Glomerular visceral epithelial cell (primary cell): Measurements from ENCODE around the gene PEX7.
"Not testable (repeated sequence)": the region's sequence is repeated elsewhere in the genome, so short reads cannot be mapped to it uniquely, and the experiment has no call there.

ENCODE experiments used
- DNase-seq: peaks from one replicate; pipeline ENCODE4 v3.0.0-alpha.2; 2016; ENCODE audit errors: extremely low spot score

Gene PEX7

DNA sequence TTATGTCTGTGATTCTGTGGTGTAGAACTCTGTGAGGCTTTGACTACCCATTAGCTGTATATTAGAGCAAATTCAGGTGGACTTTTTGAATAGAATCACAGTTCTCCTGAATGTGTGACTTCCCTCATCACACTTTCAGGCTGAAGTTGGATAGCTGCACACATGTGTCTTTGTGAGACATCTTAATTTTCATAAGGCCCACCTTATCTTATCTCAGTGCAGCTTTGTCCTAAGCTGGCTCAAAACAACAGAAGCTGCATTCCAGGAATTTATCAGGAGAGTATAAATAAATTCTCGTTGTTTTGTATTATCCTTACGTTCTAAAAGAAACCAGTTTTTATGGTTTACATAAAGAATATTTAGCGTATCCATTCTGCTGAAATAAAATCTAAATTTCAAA lies 73.5 kb downstream of the PEX7 start:
- DNase-seq, result no peak

DNA sequence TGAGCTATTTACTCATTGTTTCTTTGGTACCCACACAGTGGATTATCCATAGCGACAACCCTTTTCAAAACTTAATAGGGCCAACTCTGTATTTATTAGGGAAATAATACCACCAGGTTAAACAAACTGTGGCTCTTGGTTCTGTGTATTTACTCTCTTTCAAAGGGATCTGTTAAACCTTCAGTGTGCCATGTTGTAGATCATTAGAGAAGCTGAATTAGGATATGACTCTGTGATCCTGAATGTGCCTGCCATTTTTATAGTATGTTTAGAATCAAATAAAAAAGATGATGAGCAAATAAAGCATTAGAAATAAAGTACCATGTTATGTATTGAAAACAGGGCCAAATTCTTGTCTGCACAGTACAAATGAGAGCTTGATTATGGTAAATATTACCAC lies 74.7 kb downstream of the PEX7 start:
- no peak for DNase-seq

- no peak for DNase-seq
These were observed 78.9 kb downstream of the PEX7 start for GRCh38 chr6:136901212-136901784.

- DNase-seq, result not testable (repeated sequence)
These were observed 82.1 kb downstream of the PEX7 start for GRCh38 chr6:136904477-136904876.

DNA sequence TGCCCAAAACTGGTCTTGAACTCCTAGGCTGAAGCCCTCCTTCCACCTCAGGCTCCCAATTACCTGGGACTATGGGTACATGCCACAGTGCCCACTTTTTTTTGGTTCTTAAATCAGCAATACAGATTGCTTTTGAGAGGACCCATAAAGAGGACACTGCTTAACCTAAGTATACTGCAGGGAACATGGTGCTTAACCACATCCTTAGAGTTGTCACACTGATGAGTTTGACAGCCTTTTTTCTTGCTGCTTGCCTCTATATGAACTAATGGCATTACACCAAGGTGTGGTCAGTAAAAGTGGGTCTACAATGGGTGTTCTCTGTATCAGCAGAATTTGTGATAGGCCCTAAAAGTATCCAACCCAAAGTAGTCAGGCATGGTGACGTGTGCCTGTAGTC lies 92.6 kb downstream of the PEX7 start:
- DNase-seq, result no peak

- no peak for DNase-seq
These were observed 96.3 kb downstream of the PEX7 start for GRCh38 chr6:136918706-136919105.

DNA sequence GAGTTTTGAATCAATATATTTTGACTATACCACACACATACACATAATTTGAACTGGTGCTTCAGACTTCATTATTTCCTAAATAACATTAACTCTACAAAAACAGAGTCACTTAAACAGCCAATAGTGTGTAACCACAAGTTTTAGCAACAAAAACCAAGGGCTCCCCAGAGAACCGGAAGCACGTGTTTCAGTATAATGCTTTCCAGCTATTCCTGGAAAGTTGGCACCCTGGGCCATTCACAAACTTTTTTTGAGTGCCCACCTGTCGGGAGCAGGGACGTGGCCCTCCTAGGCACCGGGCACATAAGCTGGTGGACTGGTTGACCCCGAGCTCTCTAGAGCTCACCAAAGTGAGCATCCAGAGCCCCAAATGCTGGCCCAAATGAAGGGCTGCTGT lies 97.8 kb downstream of the PEX7 start:
- DNase-seq, result no peak

DNA sequence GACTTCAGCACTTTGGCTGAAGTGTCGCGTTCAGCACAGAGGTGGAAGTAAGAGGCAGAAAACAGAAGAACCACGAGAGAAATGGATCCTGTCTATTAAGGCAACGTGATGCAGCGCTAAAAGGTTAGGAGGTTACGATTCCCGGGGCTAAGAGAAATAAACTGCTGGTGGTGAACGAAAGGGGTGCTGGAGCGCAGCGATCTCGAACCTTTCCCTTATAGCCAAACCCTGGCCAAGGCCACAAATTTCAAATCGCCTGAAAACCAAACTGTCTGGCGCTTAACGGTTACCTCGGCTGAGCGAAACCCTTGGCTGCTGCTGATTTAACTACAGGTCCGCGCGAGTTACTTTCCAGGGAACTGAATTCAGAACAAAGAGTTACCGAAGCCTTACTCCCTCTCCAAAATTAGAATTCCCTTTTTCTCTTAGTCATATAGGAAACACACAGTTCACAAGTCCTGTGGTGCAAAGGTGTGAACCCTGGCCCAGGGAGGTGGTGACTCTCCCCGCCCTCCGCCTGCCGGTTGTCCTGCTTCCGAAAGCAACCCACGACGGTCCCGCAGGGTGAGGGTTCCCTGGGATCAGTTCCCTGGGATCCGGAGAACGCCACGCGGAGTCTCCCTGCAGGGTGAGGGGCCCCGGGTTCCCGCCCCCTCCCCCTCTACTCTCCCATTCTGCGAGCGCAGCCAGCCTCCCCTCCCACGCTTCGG lies 98.4 kb downstream of the PEX7 start:
- DNase-seq, result no peak

GRCh38 chr6:136921381-136921935 lies 99.1 kb downstream of the PEX7 start:
- peak; percentile 24 for DNase-seq

- peak; percentile 16 for DNase-seq
These were observed 99.7 kb downstream of the PEX7 start, which contains the start of gene SLC35D3 for GRCh38 chr6:136921936-136922684. SLC35D3 (plus strand) TSS chr6:136922301; CDS start chr6:136922429, 128 bp downstream.

GRCh38 chr6:136922685-136923006 lies 100.3 kb downstream of the PEX7 start:
- no peak for DNase-seq

GRCh38 chr6:136923116-136923953 lies 100.9 kb downstream of the PEX7 start:
- DNase-seq, result no peak

DNA sequence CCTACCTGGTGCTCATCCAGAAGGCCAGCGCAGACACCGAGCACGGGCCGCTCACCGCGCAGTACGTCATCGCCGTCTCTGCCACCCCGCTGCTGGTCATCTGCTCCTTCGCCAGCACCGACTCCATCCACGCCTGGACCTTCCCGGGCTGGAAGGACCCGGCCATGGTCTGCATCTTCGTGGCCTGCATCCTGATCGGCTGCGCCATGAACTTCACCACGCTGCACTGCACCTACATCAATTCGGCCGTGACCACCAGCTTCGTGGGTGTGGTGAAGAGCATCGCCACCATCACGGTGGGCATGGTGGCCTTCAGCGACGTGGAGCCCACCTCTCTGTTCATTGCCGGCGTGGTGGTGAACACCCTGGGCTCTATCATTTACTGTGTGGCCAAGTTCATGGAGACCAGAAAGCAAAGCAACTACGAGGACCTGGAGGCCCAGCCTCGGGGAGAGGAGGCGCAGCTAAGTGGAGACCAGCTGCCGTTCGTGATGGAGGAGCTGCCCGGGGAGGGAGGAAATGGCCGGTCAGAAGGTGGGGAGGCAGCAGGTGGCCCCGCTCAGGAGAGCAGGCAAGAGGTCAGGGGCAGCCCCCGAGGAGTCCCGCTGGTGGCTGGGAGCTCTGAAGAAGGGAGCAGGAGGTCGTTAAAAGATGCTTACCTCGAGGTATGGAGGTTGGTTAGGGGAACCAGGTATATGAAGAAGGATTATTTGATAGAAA lies 101.7 kb downstream of the PEX7 start:
- no peak for DNase-seq

- DNase-seq, result no peak
These were observed 104.0 kb downstream of the PEX7 start for GRCh38 chr6:136926383-136926782.

DNA sequence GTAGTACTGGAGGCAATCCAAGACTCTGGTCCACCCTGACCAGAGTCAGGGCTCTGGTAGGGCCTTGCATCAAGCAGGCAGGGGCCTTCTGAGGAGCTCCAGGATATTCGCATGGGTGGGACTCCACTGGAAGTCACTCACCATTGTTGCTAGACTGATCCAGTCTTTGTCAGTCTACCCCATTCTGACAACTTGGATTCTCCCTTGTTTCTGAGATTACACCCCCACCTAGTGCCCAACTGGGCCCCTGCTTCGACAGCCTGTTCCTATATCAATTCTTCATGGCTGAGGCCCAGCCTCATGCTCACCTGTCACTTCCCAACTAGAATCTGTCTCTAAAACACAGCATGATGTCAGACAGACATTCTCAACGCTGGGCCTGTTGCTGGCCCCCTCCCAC lies 104.9 kb downstream of the PEX7 start:
- DNase-seq, result peak; percentile 22

- DNase-seq, result no peak
These were observed 108.1 kb downstream of the PEX7 start for GRCh38 chr6:136930528-136930927.

DNA sequence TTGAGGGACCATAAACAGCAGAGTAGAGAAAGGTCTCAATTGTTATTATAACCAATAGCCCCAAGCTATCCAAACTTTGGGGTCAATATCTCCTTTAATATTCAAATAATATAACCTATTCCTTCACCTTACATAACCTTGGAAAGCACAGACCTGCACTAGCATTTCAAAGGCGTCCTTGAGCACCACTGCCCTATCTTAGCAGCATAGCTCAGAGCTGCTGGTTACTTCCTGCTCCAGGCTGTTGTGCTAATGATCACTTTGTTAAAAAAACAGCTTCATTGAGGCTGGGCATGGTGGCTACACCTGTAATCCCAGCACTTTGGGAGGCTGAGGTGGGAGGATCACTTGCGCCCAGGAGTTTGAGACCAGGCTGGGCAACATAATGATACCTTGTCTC lies 110.2 kb downstream of the PEX7 start:
- DNase-seq, result no peak

DNA sequence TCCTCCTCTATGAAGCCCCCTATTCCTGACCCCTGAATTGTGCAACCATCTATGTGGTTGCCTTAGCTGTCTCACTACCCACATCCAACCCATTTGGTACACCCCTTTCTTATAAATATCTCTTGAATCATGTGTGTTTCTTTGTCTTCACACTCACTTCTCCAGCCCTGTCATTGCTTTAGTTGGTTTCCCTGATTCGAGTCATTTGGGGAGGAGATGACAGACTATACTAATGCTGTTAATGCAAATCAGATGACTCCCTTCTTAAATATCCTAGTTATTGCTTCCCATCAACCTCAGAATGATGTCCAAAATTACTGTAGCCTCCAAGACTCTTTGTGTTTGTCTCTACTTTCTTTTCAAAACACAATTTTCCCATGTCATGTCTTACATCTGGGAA lies 122.7 kb downstream of the PEX7 start:
- no peak for DNase-seq

DNA sequence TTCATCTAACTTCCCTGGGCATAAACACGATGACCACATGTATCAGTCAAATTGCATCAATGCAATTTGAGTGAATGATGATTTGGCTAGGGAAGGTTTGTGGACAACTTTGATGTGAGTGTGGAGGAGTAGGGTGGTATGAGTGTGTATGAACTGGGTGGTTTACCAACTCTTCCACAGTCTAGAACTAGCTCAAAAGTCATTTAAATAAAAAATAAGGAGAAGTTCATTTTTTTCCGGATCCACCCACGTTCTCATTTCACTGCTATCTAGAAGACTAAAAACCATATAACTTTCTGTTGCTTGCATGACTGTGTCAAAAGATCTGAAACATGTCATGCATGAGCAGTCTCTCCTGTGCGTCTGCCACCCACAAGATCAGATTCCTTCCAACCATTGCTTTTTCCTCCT lies 123.3 kb downstream of the PEX7 start:
- DNase-seq, result peak; percentile 54

DNA sequence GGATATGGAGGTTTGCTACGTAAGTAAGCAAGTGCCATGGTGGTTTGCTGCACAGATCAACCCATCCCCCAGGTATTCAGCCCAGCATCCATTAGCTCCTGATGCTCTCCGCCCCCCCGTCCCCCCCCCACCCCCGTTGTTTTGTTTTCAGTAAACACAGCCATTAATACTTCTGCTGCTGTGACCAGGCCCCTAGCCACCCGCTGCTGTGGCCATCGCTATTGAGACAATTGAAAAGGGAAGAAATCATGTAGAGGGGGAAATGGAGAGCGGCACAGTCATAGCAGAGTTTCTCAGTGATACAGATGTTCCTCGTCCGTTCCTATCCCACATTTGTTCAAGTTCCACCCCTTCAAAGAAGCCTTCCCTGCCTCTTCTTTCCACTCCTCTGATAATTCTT lies 124.6 kb downstream of the PEX7 start:
- DNase-seq, result no peak

DNA sequence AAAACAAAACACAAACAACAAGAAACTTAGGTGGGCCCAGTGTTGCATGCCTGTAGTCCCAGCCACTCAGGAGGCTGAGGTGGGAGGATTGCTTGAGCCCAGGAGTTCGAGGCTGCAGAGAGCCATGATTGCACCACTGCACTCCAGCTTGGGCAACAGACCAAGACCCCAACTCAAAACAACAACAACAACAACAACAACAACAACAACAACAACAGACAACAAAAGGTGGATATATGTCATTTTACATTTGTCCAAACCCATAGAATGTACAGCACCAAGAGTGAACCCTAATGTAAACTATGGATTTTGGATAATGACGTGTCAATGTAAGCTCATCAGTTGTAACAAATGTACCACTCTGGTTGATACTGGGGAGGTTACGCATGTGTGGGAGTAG lies 127.6 kb downstream of the PEX7 start:
- DNase-seq, result not testable (repeated sequence)
